Thoracic aorta (tissue), 2 donors: ENCODE data around the gene PJVK. TPM values are rescaled to one million over a fixed set of nuclear protein-coding genes. Genes with fewer than 3 reads are reported as not detected.

ENCODE experiments used
- ATAC-seq: fragments of 150-250 bp; one replicate; pipeline ENCODE4 v1.8.0; 2017; ENCODE audit warnings: low read depth; ENCODE audit not compliant: insufficient number of reproducible peaks, low FRiP score
- DNase-seq: peaks from one replicate; pipeline ENCODE4 v3.0.0-alpha.2; 2020; ENCODE audit warnings: low spot score
- H3K27ac ChIP-seq, 2 donors: fragments of 200-600 bp; sonication (generic); 1 replicate in 1 of 2; 2 replicates in 1 of 2; pipeline ENCODE4 v1.5.1; 2016; ENCODE audit warnings: mild to moderate bottlenecking in 2 of 2, moderate library complexity in 2 of 2
- H3K27me3 ChIP-seq: fragments of 200-600 bp; sonication (generic); replicated peaks from 2 replicates; pipeline ENCODE4 v1.6.0; 2016; ENCODE audit warnings: mild to moderate bottlenecking; ENCODE audit not compliant: insufficient read depth
- H3K36me3 ChIP-seq: fragments of 200-600 bp; sonication (generic); one replicate; pipeline ENCODE4 v1.5.1; 2016
- H3K4me1 ChIP-seq, 2 donors: fragments of 200-600 bp; sonication (generic); 1 replicate in 1 of 2; 2 replicates in 1 of 2; pipeline versions ENCODE4 v1.5.1 to v1.6.0; 2016; ENCODE audit warnings: low read depth in 2 of 2, mild to moderate bottlenecking in 1 of 2; ENCODE audit not compliant: control insufficient read depth in 1 of 2
- H3K4me3 ChIP-seq: fragments of 200-600 bp; sonication (generic); 2 replicates; pipeline ENCODE4 v1.5.1; 2016; ENCODE audit warnings: mild to moderate bottlenecking
- H3K9me3 ChIP-seq: fragments of 200-600 bp; sonication (generic); 2 replicates; pipeline ENCODE4 v1.5.1; 2016
- CTCF ChIP-seq: fragments of 200-600 bp; sonication (generic); IDR thresholded peaks from one replicate; pipeline ENCODE4 v1.5.1; 2019; ENCODE audit warnings: antibody characterized with exemption
- total RNA-seq, 2 donors: library from RNA; depleted of rRNA; stranded (reverse); fragments of >200 nt; gene quantifications; one replicate each; pipeline versions ENCODE4 v1.1.0 to v1.2.3, GENCODE V29; 2016

The PJVK gene
- total RNA-seq, 2 donors from 2014 or later: 1.8 TPM

GRCh38 chr2:178496049-178496448 is 44.9 kb downstream of the PJVK start:
- TF ChIP-seq CTCF: no peak
- H3K4me1 ChIP-seq: no peaks in the 10 kb centered on the region
- no peaks in the 10 kb centered on the region for H3K9me3 ChIP-seq
- no peaks in the 10 kb centered on the region for H3K27me3 ChIP-seq
- DNase-seq (no peak), ATAC-seq (no peak)
- peaks cover 42% of the 10 kb centered on the region for H3K36me3 ChIP-seq
- H3K27ac ChIP-seq: no peak overlapping the region
- H3K4me3 ChIP-seq: no peak overlapping the region

- Histone ChIP-seq H3K4me1 (no peaks in the 10 kb centered on the region), H3K9me3 (no peaks in the 10 kb centered on the region), H3K27ac (no peak overlapping the region), H3K27me3 (no peaks in the 10 kb centered on the region), H3K36me3 (peaks cover 58% of the 10 kb centered on the region), H3K4me3 (no peak overlapping the region)
- no peak for TF ChIP-seq CTCF
- ATAC-seq: no peak
- no peak for DNase-seq
These were observed 47.0 kb downstream of the PJVK start for GRCh38 chr2:178498137-178498536.

GRCh38 chr2:178499640-178500039 is 48.5 kb downstream of the PJVK start:
- ATAC-seq: no peak
- H3K9me3 ChIP-seq: no peaks in the 10 kb centered on the region
- H3K4me3 ChIP-seq: no peak overlapping the region
- H3K27me3 ChIP-seq: no peaks in the 10 kb centered on the region
- no peak for DNase-seq
- no peak overlapping the region for H3K27ac ChIP-seq
- peaks cover 56% of the 10 kb centered on the region for H3K36me3 ChIP-seq
- H3K4me1 ChIP-seq: no peaks in the 10 kb centered on the region
- no peak for TF ChIP-seq CTCF

- Histone ChIP-seq H3K27me3 (no peaks in the 10 kb centered on the region), H3K4me3 (no peak overlapping the region), H3K27ac (no peak overlapping the region), H3K36me3 (peaks cover 42% of the 10 kb centered on the region), H3K9me3 (no peaks in the 10 kb centered on the region), H3K4me1 (no peaks in the 10 kb centered on the region)
- no peak for TF ChIP-seq CTCF
- no peak for ATAC-seq
- DNase-seq: no peak
These were observed 51.6 kb downstream of the PJVK start for GRCh38 chr2:178502751-178503150.

GRCh38 chr2:178506101-178506500 is 54.9 kb downstream of the PJVK start:
- no peak for TF ChIP-seq CTCF
- Histone ChIP-seq H3K4me1 (no peaks in the 10 kb centered on the region), H3K9me3 (no peaks in the 10 kb centered on the region), H3K27ac (no peak overlapping the region), H3K36me3 (peaks cover 29% of the 10 kb centered on the region), H3K27me3 (no peaks in the 10 kb centered on the region), H3K4me3 (no peak overlapping the region)
- ATAC-seq (no peak), DNase-seq (no peak)
